B cell (primary cell): ENCODE results near the gene CR2. TPM values are rescaled to one million over a fixed set of nuclear protein-coding genes. Genes with fewer than 3 reads are reported as not detected.

Source experiments
- ATAC-seq: fragments of 200-7000 bp; cut with Tn5 transposase; one replicate; pipeline ENCODE4 v1.10.0; 2021; ENCODE audit warnings: low read depth, mild to moderate bottlenecking, moderate number of reproducible peaks, moderate library complexity
- CTCF ChIA-PET: fragments of 350-600 bp; sonication (Branson Sonifier 250); formaldehyde crosslinking; loops from one replicate; lab custom pipeline; 2021; ENCODE audit warnings: antibody characterized with exemption, inconsistent platforms; lab: Charles Lee
- POLR2A ChIA-PET: fragments of 350-600 bp; sonication (Branson Sonifier 250); formaldehyde crosslinking; loops from one replicate; lab custom pipeline; 2021; ENCODE audit warnings: antibody characterized with exemption; lab: Charles Lee
- DNase-seq: peaks from one replicate; pipeline ENCODE4 v3.0.0; 2013
- H2AFZ ChIP-seq: 2 replicates; pipeline ENCODE4 v1.6.1; 2012; ENCODE audit warnings: mild to moderate bottlenecking, low read depth, low read length; ENCODE audit not compliant: insufficient read depth, poor library complexity, severe bottlenecking
- H3K27ac ChIP-seq, 2 donors: 1 replicate in 1 of 2; 2 replicates in 1 of 2; pipeline ENCODE4 v1.5.1; 2012 to 2013; ENCODE audit warnings: low read length in 2 of 2, mild to moderate bottlenecking in 2 of 2, moderate library complexity in 1 of 2
- H3K27me3 ChIP-seq, 4 experiments: fragments of 200-600 bp in 1 of 4; sonication (generic) in 1 of 4; replicated peaks in 1 of 4; 1 replicate in 2 of 4; 2 replicates in 2 of 4; pipeline versions ENCODE4 v1.6.1 to v1.7.0; 2013 to 2016; ENCODE audit warnings: low read length in 3 of 4, mild to moderate bottlenecking in 2 of 4, mixed read lengths in 1 of 4, moderate library complexity in 1 of 4; ENCODE audit not compliant: insufficient read depth in 4 of 4, control insufficient read depth in 3 of 4; ENCODE audit errors: control extremely low read depth in 1 of 4
- H3K36me3 ChIP-seq, 2 experiments: replicated peaks in 1 of 2; 1 replicate in 1 of 2; 2 replicates in 1 of 2; pipeline versions ENCODE4 v1.6.1 to v1.7.1; 2013; ENCODE audit warnings: low read length in 1 of 2; ENCODE audit not compliant: insufficient read depth in 2 of 2, control insufficient read depth in 1 of 2; ENCODE audit errors: control extremely low read depth in 1 of 2, extremely low read depth in 1 of 2
- H3K4me1 ChIP-seq, 2 donors: fragments of 200-600 bp in 1 of 2; sonication (generic) in 1 of 2; 1 replicate in 1 of 2; 2 replicates in 1 of 2; pipeline versions ENCODE4 v1.5.1 to v1.6.1; 2013 to 2017; ENCODE audit warnings: low read length in 2 of 2; ENCODE audit not compliant: control insufficient read depth in 2 of 2, insufficient read depth in 2 of 2
- H3K4me2 ChIP-seq: replicated peaks from 2 replicates; pipeline ENCODE3; 2012; ENCODE audit warnings: mild to moderate bottlenecking, low read depth, low read length; ENCODE audit not compliant: poor library complexity, severe bottlenecking
- H3K4me3 ChIP-seq, 5 experiments: fragments of 200-600 bp in 1 of 5; sonication (generic) in 1 of 5; 1 replicate in 3 of 5; 2 replicates in 2 of 5; pipeline versions ENCODE4 v1.5.1 to v1.7.0; 2011 to 2016; ENCODE audit warnings: low read length in 4 of 5, mild to moderate bottlenecking in 4 of 5, low read depth in 2 of 5, control low read depth in 1 of 5, moderate library complexity in 1 of 5; ENCODE audit not compliant: insufficient read depth in 1 of 5; ENCODE audit errors: control extremely low read depth in 1 of 5, extremely low read depth in 1 of 5
- H3K79me2 ChIP-seq: fragments of 200-600 bp; sonication (generic); one replicate; pipeline ENCODE4 v1.6.0; 2016; ENCODE audit warnings: low read length; ENCODE audit not compliant: control insufficient read depth, insufficient read depth
- H3K9ac ChIP-seq: fragments of 200-600 bp; sonication (generic); 2 replicates; pipeline ENCODE4 v1.6.1; 2017; ENCODE audit warnings: mild to moderate bottlenecking, low read length, moderate library complexity
- H3K9me3 ChIP-seq, 3 donors: one replicate each; pipeline versions ENCODE4 v1.6.1 to v1.7.1; 2013; ENCODE audit warnings: low read length in 2 of 3; ENCODE audit not compliant: control insufficient read depth in 2 of 3, insufficient read depth in 1 of 3; ENCODE audit errors: control extremely low read depth in 1 of 3
- H4K20me1 ChIP-seq: 2 replicates; pipeline ENCODE4 v1.6.0; 2012; ENCODE audit warnings: mild to moderate bottlenecking, low read length; ENCODE audit not compliant: insufficient read depth, control insufficient read depth, poor library complexity, severe bottlenecking
- H3K27ac Mint-ChIP-seq: one replicate; pipeline ENCODE4 v1.8.0; 2021; ENCODE audit warnings: mixed read lengths
- H3K27me3 Mint-ChIP-seq: one replicate; pipeline ENCODE4 v1.8.0; 2021; ENCODE audit warnings: mixed read lengths
- H3K4me1 Mint-ChIP-seq: one replicate; pipeline ENCODE4 v1.8.0; 2021; ENCODE audit warnings: mixed read lengths
- H3K4me3 Mint-ChIP-seq: one replicate; pipeline ENCODE4 v1.8.0; 2021; ENCODE audit warnings: mixed read lengths
- H3K9me3 Mint-ChIP-seq: one replicate; pipeline ENCODE4 v1.8.0; 2022; ENCODE audit warnings: mixed read lengths; ENCODE audit not compliant: insufficient read depth
- CTCF ChIP-seq: fragments of 200-600 bp; IDR thresholded peaks from one replicate; pipeline ENCODE4 v1.8.0; 2022; ENCODE audit warnings: antibody characterized with exemption, mild to moderate bottlenecking
- EZH2 ChIP-seq: IDR thresholded peaks from 2 replicates; pipeline ENCODE4 v1.6.1; 2012; ENCODE audit warnings: borderline replicate concordance, low read depth, mild to moderate bottlenecking, moderate library complexity, low read length; ENCODE audit not compliant: insufficient read depth, poor library complexity, severe bottlenecking
- WGBS: methylation state at CpG from one replicate; pipeline ENCODE4 v1.1.5; 2013; ENCODE audit warnings: missing lambda C conversion rate; ENCODE audit not compliant: insufficient coverage; 5-methylcytosine and 5-hydroxymethylcytosine counted together
- intact Hi-C: fragments of 100-400 bp; cut with micrococcal nuclease; formaldehyde crosslinking; loops from one replicate; pipeline ENCODE4 v1.10.0; 2022
- polyA plus RNA-seq: library from polyadenylated mRNA; depleted of rRNA; stranded (reverse); fragments of >200 nt; gene quantifications from 2 replicates; pipeline ENCODE4 v1.2.3, GENCODE V29; 2012
- total RNA-seq, 2 donors: library from RNA; stranded (reverse); fragments of 120-200 nt in 1 of 2; gene quantifications; 1 replicate in 1 of 2; 2 replicates in 1 of 2; pipeline versions ENCODE4 v1.2.3 to v1.2.4, GENCODE V29; 2013 to 2022

The CR2 gene
- total and polyA plus RNA-seq, 2 donors (not counting 1 experiment from before 2014, with no cell fraction given) = 26.0 to 30.5 TPM

GRCh38 chr1:207440626-207441025 lies 13.5 kb upstream of the CR2 start:
- TF ChIP-seq CTCF = no peak
- no peak for TF ChIP-seq EZH2
- H3K36me3 ChIP-seq = no peaks in the 10 kb centered on the region
- H3K4me3 ChIP-seq = no peak overlapping the region
- Mint-ChIP-seq H3K27ac (no peak overlapping the region), H3K4me3 (no peak overlapping the region), H3K27me3 (no peaks in the 10 kb centered on the region), H3K9me3 (no peaks in the 10 kb centered on the region), H3K4me1 (peaks cover 29% of the 10 kb centered on the region)
- no peak for DNase-seq
- ChIA-PET CTCF (interaction anchor here (1.3 to 3.3 kb wide), 3 partner anchors 14 to 61 kb away, joined by 3 to 14 read pairs (median 7); partner anchors contain the start of gene CR2), POLR2A (interaction anchor here (0.6 kb wide), 1 partner anchor 58 kb away, joined by 3 read pairs; no protein-coding TSS in a partner anchor)
- H3K4me2 ChIP-seq = no peak overlapping the region
- H3K79me2 ChIP-seq = no peaks in the 10 kb centered on the region
- H4K20me1 ChIP-seq = no peaks in the 10 kb centered on the region
- no peaks in the 10 kb centered on the region for H3K27me3 ChIP-seq
- no peaks in the 10 kb centered on the region for H3K9me3 ChIP-seq
- ATAC-seq = no peak
- no peak overlapping the region for H2AFZ ChIP-seq
- no peak overlapping the region for H3K27ac ChIP-seq
- no peak overlapping the region for H3K9ac ChIP-seq
- WGBS = no CpG with 5 or more reads among the region's 2 CpGs
- intact Hi-C loops = no loop called here
- peaks cover 3 to 8% of the 10 kb centered on the region in 2 donors for H3K4me1 ChIP-seq

DNA sequence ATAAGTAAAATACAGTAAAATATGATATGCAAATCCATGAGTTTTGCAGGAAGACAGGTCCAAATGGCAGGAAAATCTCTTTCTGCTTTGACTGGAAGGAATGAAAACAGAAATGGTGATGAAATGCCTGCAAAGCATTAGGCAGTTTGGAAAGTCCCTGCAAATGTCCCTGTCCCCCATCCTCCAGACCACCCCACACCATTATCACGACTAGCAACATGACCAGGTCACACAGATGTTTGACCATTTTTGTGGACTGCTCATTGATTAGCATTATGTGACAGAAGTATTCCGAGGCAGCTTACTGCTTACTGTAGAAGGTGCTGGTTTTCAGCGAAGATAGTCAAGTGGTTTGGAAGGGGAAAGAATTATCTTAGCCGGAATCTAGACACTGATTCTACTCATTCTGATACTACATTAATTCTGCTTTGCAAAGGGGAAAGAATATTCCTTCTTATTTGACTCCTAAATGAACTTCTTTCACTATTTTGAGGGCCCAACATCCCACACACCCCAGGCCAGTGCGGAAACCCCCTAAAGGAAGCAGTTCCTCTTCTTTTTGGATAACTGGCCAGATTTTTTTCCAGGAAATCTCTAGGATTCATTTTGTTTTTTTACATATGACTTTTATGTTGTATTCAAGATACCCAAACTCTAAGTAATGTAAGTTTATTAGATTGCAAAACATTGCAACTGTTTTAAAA lies 9.5 kb upstream of the CR2 start:
- CTCF ChIA-PET = interaction anchor here (0.9 to 1.4 kb wide), 3 partner anchors 9 to 40 kb away, joined by 3 to 6 read pairs (median 4); partner anchors contain the start of gene CR2
- intact Hi-C loops = no loop called here
- Mint-ChIP-seq H3K27me3 (no peaks in the 10 kb centered on the region), H3K4me3 (no peak overlapping the region), H3K9me3 (no peaks in the 10 kb centered on the region), H3K4me1 (peaks cover 10% of the 10 kb centered on the region), H3K27ac (no peak overlapping the region)
- no peak for ATAC-seq
- H3K4me2 ChIP-seq = no peak overlapping the region
- POLR2A ChIA-PET = interaction anchor here (1.0 kb wide), 1 partner anchor 10 kb away, joined by 3 read pairs; the partner anchor contains the start of gene CR2
- no peak overlapping the region for H2AFZ ChIP-seq
- DNase-seq = no peak
- H3K9me3 ChIP-seq = no peaks in the 10 kb centered on the region
- H3K4me3 ChIP-seq = no peak overlapping the region
- H4K20me1 ChIP-seq = no peaks in the 10 kb centered on the region
- TF ChIP-seq CTCF (no peak), EZH2 (no peak)
- no peaks in the 10 kb centered on the region for H3K4me1 ChIP-seq
- no peak overlapping the region for H3K27ac ChIP-seq
- no peaks in the 10 kb centered on the region for H3K36me3 ChIP-seq
- H3K79me2 ChIP-seq = no peaks in the 10 kb centered on the region
- no peak overlapping the region for H3K9ac ChIP-seq
- 100% methylated on average over 1 of the region's 5 CpGs for WGBS
- no peaks in the 10 kb centered on the region for H3K27me3 ChIP-seq
